Activated CD4-positive, alpha-beta T cell treated with anti-CD3 and anti-CD28 coated beads, Interleukin-2, amount 50 U/mL, for 24 hours (primary cell): ENCODE measurements around the gene CIAO3.

Experiments used
- DNase-seq, 2 donors: peaks; one replicate each; pipeline ENCODE4 v3.0.0-alpha.2; 2020; ENCODE audit warnings: low read depth in 1 of 2, low spot score in 1 of 2

CIAO3 gene

GRCh38 chr16:679814-680624, 60.8 kb downstream of the CIAO3 start, which contains the start of gene STUB1:
Gene STUB1, plus strand, starts transcription at chr16:680410. Its CDS starts 116 bp downstream, at chr16:680526.
- peak; percentile 78 to 84 for DNase-seq
